Peyer's patch (tissue), 4 donors: ENCODE results near the gene ZNF628. TPM values are rescaled to one million over a fixed set of nuclear protein-coding genes. Genes with fewer than 3 reads are reported as not detected.

Source experiments
- DNase-seq, 3 donors: peaks; one replicate each; pipeline ENCODE4 v3.0.0-alpha.2; 2017 to 2019
- H3K27ac ChIP-seq, 4 donors: fragments of 200-600 bp; sonication (generic); one replicate each; pipeline ENCODE4 v1.5.1; 2016 to 2019
- H3K27me3 ChIP-seq, 2 donors: fragments of 200-600 bp; sonication (generic); one replicate each; pipeline ENCODE4 v1.5.1; 2019
- H3K36me3 ChIP-seq, 3 donors: fragments of 200-600 bp; sonication (generic); one replicate each; pipeline ENCODE4 v1.5.1; 2016 to 2019
- H3K4me1 ChIP-seq, 4 donors: fragments of 200-600 bp; sonication (generic); one replicate each; pipeline ENCODE4 v1.5.1; 2016 to 2019
- H3K4me3 ChIP-seq, 4 donors: fragments of 200-600 bp; sonication (generic); 1 replicate in 3 of 4; 2 replicates in 1 of 4; pipeline ENCODE4 v1.5.1; 2016 to 2019; ENCODE audit warnings: mild to moderate bottlenecking in 1 of 4
- H3K9me3 ChIP-seq, 4 donors: fragments of 200-600 bp; sonication (generic); one replicate each; pipeline ENCODE4 v1.5.1; 2016 to 2019; ENCODE audit warnings: mild to moderate bottlenecking in 1 of 4
- POLR2A ChIP-seq, 2 donors: fragments of 450-650 bp; IDR thresholded peaks; one replicate each; pipeline ENCODE4 v1.5.1; 2017; ENCODE audit warnings: antibody characterized with exemption in 2 of 2, mild to moderate bottlenecking in 2 of 2, moderate library complexity in 2 of 2
- total RNA-seq, 4 donors: library from RNA; depleted of rRNA; stranded (reverse); fragments of >200 nt; gene quantifications; one replicate each; pipeline ENCODE4 v1.1.0, GENCODE V29; 2016
- TF ChIP-seq, protein P1 (sequence below), 6 experiments: fragments of 450-650 bp in 4 of 6; fragments of 200-600 bp in 2 of 6; sonication (generic) in 1 of 6; IDR thresholded peaks; one replicate each; pipeline ENCODE4 v1.5.1; 2017 to 2019; ENCODE audit warnings: antibody characterized with exemption in 6 of 6, mild to moderate bottlenecking in 3 of 6, moderate library complexity in 1 of 6

The ZNF628 gene
- total RNA-seq, 4 donors from 2014 or later = 10.1 to 47.0 (median 15.5) TPM

DNA sequence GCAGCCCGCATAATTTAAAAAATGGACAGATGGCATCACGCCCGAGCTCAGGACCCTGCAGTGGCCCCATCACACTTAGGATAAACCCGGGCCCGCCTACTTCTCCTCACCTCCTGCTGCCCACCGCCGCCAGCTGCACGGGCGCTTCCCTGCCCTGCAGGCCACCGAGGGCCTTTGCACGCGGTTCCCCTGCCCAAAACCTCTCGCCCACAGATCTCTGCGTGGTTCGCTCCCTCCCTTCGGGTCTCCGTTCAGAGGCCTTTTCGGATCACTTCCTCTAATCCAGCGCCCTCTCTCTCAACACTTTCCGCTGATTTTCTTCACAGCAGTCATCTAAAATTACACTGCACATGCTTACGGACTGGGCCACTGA lies 35.1 kb upstream of the ZNF628 start:
- TF ChIP-seq, protein P1, sequence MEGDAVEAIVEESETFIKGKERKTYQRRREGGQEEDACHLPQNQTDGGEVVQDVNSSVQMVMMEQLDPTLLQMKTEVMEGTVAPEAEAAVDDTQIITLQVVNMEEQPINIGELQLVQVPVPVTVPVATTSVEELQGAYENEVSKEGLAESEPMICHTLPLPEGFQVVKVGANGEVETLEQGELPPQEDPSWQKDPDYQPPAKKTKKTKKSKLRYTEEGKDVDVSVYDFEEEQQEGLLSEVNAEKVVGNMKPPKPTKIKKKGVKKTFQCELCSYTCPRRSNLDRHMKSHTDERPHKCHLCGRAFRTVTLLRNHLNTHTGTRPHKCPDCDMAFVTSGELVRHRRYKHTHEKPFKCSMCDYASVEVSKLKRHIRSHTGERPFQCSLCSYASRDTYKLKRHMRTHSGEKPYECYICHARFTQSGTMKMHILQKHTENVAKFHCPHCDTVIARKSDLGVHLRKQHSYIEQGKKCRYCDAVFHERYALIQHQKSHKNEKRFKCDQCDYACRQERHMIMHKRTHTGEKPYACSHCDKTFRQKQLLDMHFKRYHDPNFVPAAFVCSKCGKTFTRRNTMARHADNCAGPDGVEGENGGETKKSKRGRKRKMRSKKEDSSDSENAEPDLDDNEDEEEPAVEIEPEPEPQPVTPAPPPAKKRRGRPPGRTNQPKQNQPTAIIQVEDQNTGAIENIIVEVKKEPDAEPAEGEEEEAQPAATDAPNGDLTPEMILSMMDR (IDR thresholded peaks at IDR 0.05) = no peak
- no peak for TF ChIP-seq POLR2A (IDR thresholded peaks at IDR 0.05)
- Histone ChIP-seq H3K4me1 (peaks cover 0 to 24% (median 9%) of the 10 kb centered on the region in 4 donors), H3K4me3 (no peak overlapping the region), H3K27ac (no peak overlapping the region), H3K9me3 (no peaks in the 10 kb centered on the region), H3K36me3 (no peaks in the 10 kb centered on the region), H3K27me3 (peaks cover 0 to 57% of the 10 kb centered on the region in 2 donors)
- DNase-seq = no peak

DNA sequence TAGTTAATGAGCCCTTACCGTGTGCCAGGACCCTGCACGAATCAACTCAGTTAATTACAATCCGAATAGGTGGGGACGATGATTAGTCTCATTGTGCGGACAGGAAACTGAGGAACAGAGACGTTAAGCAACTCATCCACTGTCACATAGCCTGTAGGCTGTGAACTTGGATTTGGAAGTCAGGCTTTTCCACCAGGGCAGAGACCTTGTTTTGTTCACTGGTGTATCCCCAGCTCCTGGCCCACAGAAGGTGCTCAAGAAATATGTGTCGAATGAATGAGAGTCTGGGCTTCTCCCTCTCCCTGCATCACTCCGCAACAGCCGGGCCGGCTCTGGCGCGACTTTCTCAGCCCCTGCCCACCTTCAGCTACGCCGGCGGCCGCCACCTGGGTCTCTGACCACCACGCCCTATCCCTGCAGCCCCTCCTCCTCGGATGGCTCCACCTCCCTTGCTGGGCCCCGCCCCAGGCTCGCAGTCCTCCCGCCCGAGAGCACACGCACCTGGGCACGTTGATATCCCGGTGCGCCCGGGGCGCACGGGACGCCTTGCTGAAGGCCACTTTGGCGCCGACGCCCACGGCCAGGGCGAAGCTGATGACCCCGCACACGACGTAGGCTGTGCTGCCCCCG lies 34.6 kb upstream of the ZNF628 start:
- Histone ChIP-seq H3K4me3 (no peak overlapping the region), H3K36me3 (no peaks in the 10 kb centered on the region), H3K27ac (no peak overlapping the region), H3K27me3 (peaks cover 0 to 57% of the 10 kb centered on the region in 2 donors), H3K4me1 (peaks cover 0 to 24% (median 9%) of the 10 kb centered on the region in 4 donors), H3K9me3 (no peaks in the 10 kb centered on the region)
- TF ChIP-seq, protein P1 (IDR thresholded peaks at IDR 0.05) = no peak
- no peak for TF ChIP-seq POLR2A (IDR thresholded peaks at IDR 0.05)
- no peak for DNase-seq

- no peaks in the 10 kb centered on the region for H3K36me3 ChIP-seq
- H3K27me3 ChIP-seq = peaks cover 0 to 55% of the 10 kb centered on the region in 2 donors
- H3K4me3 ChIP-seq = no peak overlapping the region
- H3K4me1 ChIP-seq = peaks cover 0 to 24% (median 9%) of the 10 kb centered on the region in 4 donors
- TF ChIP-seq, protein P1 (IDR thresholded peaks at IDR 0.05) = no peak
- no peak for TF ChIP-seq POLR2A (IDR thresholded peaks at IDR 0.05)
- no peaks in the 10 kb centered on the region for H3K9me3 ChIP-seq
- no peak for DNase-seq
- H3K27ac ChIP-seq = no peak overlapping the region
These were observed 34.0 kb upstream of the ZNF628 start for GRCh38 chr19:55442372-55442961.

DNA sequence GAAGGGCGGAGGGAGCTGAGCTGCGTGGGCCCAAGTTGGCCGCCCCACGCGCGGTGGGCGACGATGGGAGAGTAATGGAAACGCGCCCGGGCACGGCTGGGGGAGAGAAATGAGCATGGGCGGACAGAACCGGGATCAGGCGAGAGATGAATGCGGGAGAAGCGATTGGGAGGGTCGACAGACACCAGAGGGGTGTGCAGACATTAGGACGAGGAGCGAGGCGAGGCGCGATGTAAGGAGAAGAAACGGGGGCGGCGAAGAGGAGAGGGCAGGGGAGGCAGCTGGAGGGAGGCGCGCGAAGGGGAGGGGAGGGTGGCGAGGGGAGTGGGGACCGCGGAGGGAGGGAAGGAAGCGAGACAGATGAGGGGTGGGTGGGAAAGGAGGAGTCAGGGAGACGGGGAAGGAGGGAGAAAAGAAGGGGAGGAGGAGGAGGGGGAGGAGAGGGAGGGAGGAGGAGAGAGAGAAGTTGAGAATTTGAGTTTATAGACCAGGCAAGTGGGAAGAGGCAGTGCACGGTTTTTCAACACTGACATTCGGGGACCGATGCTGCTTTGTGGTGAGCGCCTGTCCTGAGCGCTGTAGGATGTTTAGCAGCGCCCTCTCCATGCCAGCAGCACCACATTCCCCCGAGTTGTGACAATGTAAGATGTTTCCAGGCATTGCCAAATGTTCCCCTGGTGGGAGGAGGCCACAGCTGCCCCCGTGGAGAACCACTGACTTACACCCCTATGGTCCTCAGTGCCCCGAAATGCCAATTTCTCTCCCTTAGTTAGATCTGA lies 33.2 kb upstream of the ZNF628 start, which contains the start of gene SHISA7:
SHISA7 (minus strand) TSS at position 256 of the 779 bp plus-strand sequence. CDS start 437 bp downstream, outside the sequence.
- no peak for DNase-seq
- Histone ChIP-seq H3K9me3 (no peaks in the 10 kb centered on the region), H3K4me3 (no peak within 1 kb of the TSS), H3K36me3 (no peaks in the 10 kb centered on the region), H3K4me1 (peaks cover 0 to 24% (median 9%) of the 10 kb centered on the region in 4 donors), H3K27ac (no peak within 1 kb of the TSS), H3K27me3 (peaks cover 0 to 47% of the 10 kb centered on the region in 2 donors)
- TF ChIP-seq, protein P1 (IDR thresholded peaks at IDR 0.05) = no peak
- TF ChIP-seq POLR2A (IDR thresholded peaks at IDR 0.05) = no peak

GRCh38 chr19:55443824-55444480 lies 32.5 kb upstream of the ZNF628 start:
- Histone ChIP-seq H3K9me3 (no peaks in the 10 kb centered on the region), H3K4me3 (no peak overlapping the region), H3K4me1 (peaks cover 0 to 24% (median 9%) of the 10 kb centered on the region in 4 donors), H3K27ac (no peak overlapping the region), H3K27me3 (peaks cover 0 to 47% of the 10 kb centered on the region in 2 donors), H3K36me3 (no peaks in the 10 kb centered on the region)
- TF ChIP-seq POLR2A (IDR thresholded peaks at IDR 0.05) = no peak
- TF ChIP-seq, protein P1 (IDR thresholded peaks at IDR 0.05) = no peak
- no peak for DNase-seq
